K562 (cell line): ENCODE results near the gene TMEM267. TPM values are rescaled to one million over a fixed set of nuclear protein-coding genes. Genes with fewer than 3 reads are reported as not detected.

ENCODE experiments used
- ELF1 ChIP-seq: fragments of 200-800 bp; sonication (Bioruptor generic); IDR thresholded peaks from 2 replicates; pipeline ENCODE4 v1.6.1; 2016; ENCODE audit warnings: missing genetic modification characterization, missing compliant biosample characterization
- GATAD2A ChIP-seq: fragments of 450-650 bp; IDR thresholded peaks from 2 replicates; pipeline ENCODE4 v1.6.1; 2017
- HMGN3 ChIP-seq: IDR thresholded peaks from 2 replicates; pipeline ENCODE4 v1.6.1; 2011; ENCODE audit warnings: borderline replicate concordance, low read depth, mild to moderate bottlenecking, mixed read lengths, low read length; ENCODE audit not compliant: insufficient read length; ENCODE audit errors: extremely low read depth
- PML ChIP-seq: IDR thresholded peaks from 2 replicates; pipeline ENCODE4 v1.6.1; 2012; ENCODE audit warnings: low read length, inconsistent platforms
- SMARCA5 ChIP-seq: fragments of 450-650 bp; IDR thresholded peaks from 2 replicates; pipeline ENCODE4 v1.6.1; 2016
- SRSF1 ChIP-seq: fragments of 200-400 bp; formaldehyde crosslinking; IDR thresholded peaks from 2 replicates; pipeline ENCODE4 v1.6.1; 2017; ENCODE audit warnings: mild to moderate bottlenecking, low read depth, low read length, moderate library complexity
- STAT5B ChIP-seq: fragments of 250-450 bp; sonication (Bioruptor Pico); IDR thresholded peaks from 2 replicates; pipeline ENCODE4 v1.8.0; 2021; ENCODE audit warnings: mild to moderate bottlenecking, inconsistent platforms
- TAF7 ChIP-seq: fragments of 450-650 bp; IDR thresholded peaks from 2 replicates; pipeline ENCODE4 v1.6.1; 2016; ENCODE audit warnings: missing genetic modification characterization, missing compliant biosample characterization
- TEAD4 ChIP-seq, 2 experiments: sonication (generic) in 1 of 2; formaldehyde crosslinking in 1 of 2; IDR thresholded peaks; 2 replicates each; pipeline versions ENCODE4 v1.6.1 to v1.8.0; 2012 to 2022; ENCODE audit warnings: borderline replicate concordance in 1 of 2, inconsistent platforms in 1 of 2, low read length in 1 of 2, mild to moderate bottlenecking in 1 of 2, missing genetic modification reagents in 1 of 2
- ZKSCAN1 ChIP-seq: fragments of 150-350 bp; IDR thresholded peaks from 2 replicates; pipeline ENCODE4 v1.6.1; 2016; ENCODE audit warnings: low read depth, low read length
- ZNF124 ChIP-seq: sonication (generic); formaldehyde crosslinking; IDR thresholded peaks from 2 replicates; pipeline ENCODE4 v1.8.1; 2022; ENCODE audit warnings: missing genetic modification reagents
- polyA plus RNA-seq, 8 experiments: library from polyadenylated mRNA; depleted of rRNA in 4 of 8; stranded (reverse) in 5 of 8; unstranded in 3 of 8; fragments of >200 nt; fragmentation: Nextera tagmentation in 2 of 8; fragmentation: Illumina TruSeq in 1 of 8; extraction: Ambion mirVana in 2 of 8; extraction: Trizol in 1 of 8; gene quantifications; 2 replicates each; pipeline versions ENCODE4 v1.2.1 to v1.2.3, GENCODE V29; 2011 to 2014; ENCODE audit warnings: inconsistent platforms in 1 of 8, missing spikeins in 1 of 8
- total RNA-seq, 7 experiments: library from RNA; depleted of rRNA in 6 of 7; stranded (reverse); fragments of >200 nt in 6 of 7; fragmentation: Illumina TruSeq in 2 of 7; extraction: Trizol in 2 of 7; gene quantifications; 2 replicates each; pipeline versions ENCODE4 v1.2.1 to v1.2.3, GENCODE V29; 2011 to 2021; ENCODE audit warnings: low replicate concordance in 1 of 7
- TF ChIP-seq, protein P1 (sequence below): sonication (generic); formaldehyde crosslinking; IDR thresholded peaks from 2 replicates; pipeline ENCODE4 v1.8.1; 2023; ENCODE audit warnings: mild to moderate bottlenecking, missing genetic modification reagents
- TF ChIP-seq, protein P2 (sequence below): fragments of 250-450 bp; sonication (Bioruptor Pico); IDR thresholded peaks from 2 replicates; pipeline ENCODE4 v1.8.0; 2021; ENCODE audit warnings: moderate library complexity, mild to moderate bottlenecking, inconsistent platforms
- TF ChIP-seq, protein P3 (sequence below), 2 experiments: IDR thresholded peaks; 2 replicates each; pipeline ENCODE4 v1.6.1; 2012; ENCODE audit warnings: improper control_type of control experiment in 2 of 2, low read depth in 2 of 2, low read length in 2 of 2, borderline replicate concordance in 1 of 2
- TF ChIP-seq, protein P4 (sequence below), 2 experiments: fragments of 450-650 bp in 1 of 2; IDR thresholded peaks; 2 replicates each; pipeline ENCODE4 v1.6.1; 2011 to 2017; ENCODE audit warnings: low read depth in 2 of 2, antibody characterized with exemption in 1 of 2, borderline replicate concordance in 1 of 2, low read length in 1 of 2, mild to moderate bottlenecking in 1 of 2, mixed read lengths in 1 of 2; ENCODE audit not compliant: control insufficient read depth in 1 of 2

Gene TMEM267
- total and polyA plus RNA-seq, 9 of the 15 experiments (the other 6 are each of a cell fraction or from before 2014, with no cell fraction given): 8.1 to 61.1 (median 17.8) TPM

DNA sequence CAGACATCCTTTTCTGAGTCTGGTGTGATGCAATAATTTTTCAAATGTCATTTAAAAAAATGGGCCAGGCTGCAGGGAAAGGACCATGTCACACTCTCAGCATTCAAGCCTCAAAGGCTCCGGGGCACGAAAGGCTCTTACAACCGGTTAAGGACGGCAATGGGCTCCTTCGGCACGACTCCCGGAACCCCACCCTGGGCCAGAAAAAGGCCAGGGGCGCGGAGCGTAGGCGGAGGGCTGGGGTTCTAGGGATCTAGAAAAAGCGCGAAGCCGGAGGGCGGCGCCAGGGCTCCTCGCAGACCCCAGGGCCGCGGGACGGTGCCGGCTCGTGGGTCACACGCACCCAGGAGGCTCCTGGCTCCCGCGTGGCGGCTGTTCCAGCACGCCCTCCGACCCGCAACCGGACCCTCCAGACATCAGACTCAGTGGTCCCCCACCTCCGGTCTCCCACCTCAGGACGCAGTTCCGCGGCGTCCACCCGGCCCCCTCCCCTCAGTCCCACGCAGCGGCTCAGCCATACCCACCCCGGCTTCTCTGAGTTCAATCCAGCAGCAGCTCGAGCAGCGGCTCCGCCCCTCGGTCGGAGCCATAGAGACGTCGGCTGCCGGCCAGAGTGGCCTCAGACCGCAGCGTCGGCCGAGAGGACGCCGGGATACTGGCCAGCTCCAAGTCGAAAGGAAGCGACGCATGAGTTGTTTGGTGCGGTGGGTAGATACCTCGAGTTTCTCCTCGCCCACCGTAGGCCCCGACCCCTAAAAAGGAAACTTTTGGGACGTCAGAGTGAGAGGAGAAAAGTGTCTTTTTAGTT lies at the start of gene TMEM267 (continued):
- TF ChIP-seq, protein P1, sequence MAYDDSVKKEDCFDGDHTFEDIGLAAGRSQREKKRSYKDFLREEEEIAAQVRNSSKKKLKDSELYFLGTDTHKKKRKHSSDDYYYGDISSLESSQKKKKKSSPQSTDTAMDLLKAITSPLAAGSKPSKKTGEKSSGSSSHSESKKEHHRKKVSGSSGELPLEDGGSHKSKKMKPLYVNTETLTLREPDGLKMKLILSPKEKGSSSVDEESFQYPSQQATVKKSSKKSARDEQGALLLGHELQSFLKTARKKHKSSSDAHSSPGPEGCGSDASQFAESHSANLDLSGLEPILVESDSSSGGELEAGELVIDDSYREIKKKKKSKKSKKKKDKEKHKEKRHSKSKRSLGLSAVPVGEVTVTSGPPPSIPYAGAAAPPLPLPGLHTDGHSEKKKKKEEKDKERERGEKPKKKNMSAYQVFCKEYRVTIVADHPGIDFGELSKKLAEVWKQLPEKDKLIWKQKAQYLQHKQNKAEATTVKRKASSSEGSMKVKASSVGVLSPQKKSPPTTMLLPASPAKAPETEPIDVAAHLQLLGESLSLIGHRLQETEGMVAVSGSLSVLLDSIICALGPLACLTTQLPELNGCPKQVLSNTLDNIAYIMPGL: no peak
- TF ChIP-seq ELF1 (tag) (peak; percentile 81), TAF7 (tag) (peak; percentile 80; the same call in 1 of the 2 replicates), TEAD4 (IDR thresholded peaks at IDR 0.05; ENCODE audit: low read length) (peak; percentile 24; the same call in 1 of the 2 replicates), TEAD4 (CRISPR knock-in tag; IDR thresholded peaks at IDR 0.05; ENCODE audit: borderline replicate concordance) (no peak), PML (peak; percentile 88; the same call in 1 of the 2 replicates), SRSF1 (peak; percentile 55; the same call in 1 of the 2 replicates), ZNF124 (CRISPR knock-in tag) (no peak), HMGN3 (peak; percentile 76), SMARCA5 (no peak), STAT5B (no peak), GATAD2A (peak; percentile 89), ZKSCAN1 (no peak)
- TF ChIP-seq, protein P2, sequence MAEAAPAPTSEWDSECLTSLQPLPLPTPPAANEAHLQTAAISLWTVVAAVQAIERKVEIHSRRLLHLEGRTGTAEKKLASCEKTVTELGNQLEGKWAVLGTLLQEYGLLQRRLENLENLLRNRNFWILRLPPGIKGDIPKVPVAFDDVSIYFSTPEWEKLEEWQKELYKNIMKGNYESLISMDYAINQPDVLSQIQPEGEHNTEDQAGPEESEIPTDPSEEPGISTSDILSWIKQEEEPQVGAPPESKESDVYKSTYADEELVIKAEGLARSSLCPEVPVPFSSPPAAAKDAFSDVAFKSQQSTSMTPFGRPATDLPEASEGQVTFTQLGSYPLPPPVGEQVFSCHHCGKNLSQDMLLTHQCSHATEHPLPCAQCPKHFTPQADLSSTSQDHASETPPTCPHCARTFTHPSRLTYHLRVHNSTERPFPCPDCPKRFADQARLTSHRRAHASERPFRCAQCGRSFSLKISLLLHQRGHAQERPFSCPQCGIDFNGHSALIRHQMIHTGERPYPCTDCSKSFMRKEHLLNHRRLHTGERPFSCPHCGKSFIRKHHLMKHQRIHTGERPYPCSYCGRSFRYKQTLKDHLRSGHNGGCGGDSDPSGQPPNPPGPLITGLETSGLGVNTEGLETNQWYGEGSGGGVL (CRISPR knock-in tag): no peak
- TF ChIP-seq, protein P3, sequence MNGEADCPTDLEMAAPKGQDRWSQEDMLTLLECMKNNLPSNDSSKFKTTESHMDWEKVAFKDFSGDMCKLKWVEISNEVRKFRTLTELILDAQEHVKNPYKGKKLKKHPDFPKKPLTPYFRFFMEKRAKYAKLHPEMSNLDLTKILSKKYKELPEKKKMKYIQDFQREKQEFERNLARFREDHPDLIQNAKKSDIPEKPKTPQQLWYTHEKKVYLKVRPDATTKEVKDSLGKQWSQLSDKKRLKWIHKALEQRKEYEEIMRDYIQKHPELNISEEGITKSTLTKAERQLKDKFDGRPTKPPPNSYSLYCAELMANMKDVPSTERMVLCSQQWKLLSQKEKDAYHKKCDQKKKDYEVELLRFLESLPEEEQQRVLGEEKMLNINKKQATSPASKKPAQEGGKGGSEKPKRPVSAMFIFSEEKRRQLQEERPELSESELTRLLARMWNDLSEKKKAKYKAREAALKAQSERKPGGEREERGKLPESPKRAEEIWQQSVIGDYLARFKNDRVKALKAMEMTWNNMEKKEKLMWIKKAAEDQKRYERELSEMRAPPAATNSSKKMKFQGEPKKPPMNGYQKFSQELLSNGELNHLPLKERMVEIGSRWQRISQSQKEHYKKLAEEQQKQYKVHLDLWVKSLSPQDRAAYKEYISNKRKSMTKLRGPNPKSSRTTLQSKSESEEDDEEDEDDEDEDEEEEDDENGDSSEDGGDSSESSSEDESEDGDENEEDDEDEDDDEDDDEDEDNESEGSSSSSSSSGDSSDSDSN (IDR thresholded peaks at IDR 0.05; ENCODE audit: borderline replicate concordance in 1 of 2, low read depth in 2 of 2, low read length in 2 of 2): peak; percentile 76 to 85; a peak in 2 of 4 replicates
- TF ChIP-seq, protein P4, sequence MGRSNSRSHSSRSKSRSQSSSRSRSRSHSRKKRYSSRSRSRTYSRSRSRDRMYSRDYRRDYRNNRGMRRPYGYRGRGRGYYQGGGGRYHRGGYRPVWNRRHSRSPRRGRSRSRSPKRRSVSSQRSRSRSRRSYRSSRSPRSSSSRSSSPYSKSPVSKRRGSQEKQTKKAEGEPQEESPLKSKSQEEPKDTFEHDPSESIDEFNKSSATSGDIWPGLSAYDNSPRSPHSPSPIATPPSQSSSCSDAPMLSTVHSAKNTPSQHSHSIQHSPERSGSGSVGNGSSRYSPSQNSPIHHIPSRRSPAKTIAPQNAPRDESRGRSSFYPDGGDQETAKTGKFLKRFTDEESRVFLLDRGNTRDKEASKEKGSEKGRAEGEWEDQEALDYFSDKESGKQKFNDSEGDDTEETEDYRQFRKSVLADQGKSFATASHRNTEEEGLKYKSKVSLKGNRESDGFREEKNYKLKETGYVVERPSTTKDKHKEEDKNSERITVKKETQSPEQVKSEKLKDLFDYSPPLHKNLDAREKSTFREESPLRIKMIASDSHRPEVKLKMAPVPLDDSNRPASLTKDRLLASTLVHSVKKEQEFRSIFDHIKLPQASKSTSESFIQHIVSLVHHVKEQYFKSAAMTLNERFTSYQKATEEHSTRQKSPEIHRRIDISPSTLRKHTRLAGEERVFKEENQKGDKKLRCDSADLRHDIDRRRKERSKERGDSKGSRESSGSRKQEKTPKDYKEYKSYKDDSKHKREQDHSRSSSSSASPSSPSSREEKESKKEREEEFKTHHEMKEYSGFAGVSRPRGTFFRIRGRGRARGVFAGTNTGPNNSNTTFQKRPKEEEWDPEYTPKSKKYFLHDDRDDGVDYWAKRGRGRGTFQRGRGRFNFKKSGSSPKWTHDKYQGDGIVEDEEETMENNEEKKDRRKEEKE (IDR thresholded peaks at IDR 0.05; ENCODE audit: borderline replicate concordance in 1 of 2, control insufficient read depth in 1 of 2, low read depth in 2 of 2, low read length in 1 of 2): no peak; a peak in 1 of 4 replicates
